Uterus (tissue), 2 donors: ENCODE results near the gene LOX.

ENCODE experiments used
- CTCF ChIP-seq, 4 experiments: fragments of 200-600 bp in 2 of 4; fragments of 450-650 bp in 2 of 4; sonication (generic) in 2 of 4; IDR thresholded peaks; one replicate each; pipeline ENCODE4 v1.5.1; 2016 to 2019; ENCODE audit warnings: antibody characterized with exemption in 4 of 4, mild to moderate bottlenecking in 2 of 4, moderate library complexity in 1 of 4
- POLR2A ChIP-seq, 2 donors: fragments of 450-650 bp; IDR thresholded peaks; one replicate each; pipeline ENCODE4 v1.6.1; 2016; ENCODE audit warnings: antibody characterized with exemption in 2 of 2, mild to moderate bottlenecking in 1 of 2, moderate library complexity in 1 of 2

DNA sequence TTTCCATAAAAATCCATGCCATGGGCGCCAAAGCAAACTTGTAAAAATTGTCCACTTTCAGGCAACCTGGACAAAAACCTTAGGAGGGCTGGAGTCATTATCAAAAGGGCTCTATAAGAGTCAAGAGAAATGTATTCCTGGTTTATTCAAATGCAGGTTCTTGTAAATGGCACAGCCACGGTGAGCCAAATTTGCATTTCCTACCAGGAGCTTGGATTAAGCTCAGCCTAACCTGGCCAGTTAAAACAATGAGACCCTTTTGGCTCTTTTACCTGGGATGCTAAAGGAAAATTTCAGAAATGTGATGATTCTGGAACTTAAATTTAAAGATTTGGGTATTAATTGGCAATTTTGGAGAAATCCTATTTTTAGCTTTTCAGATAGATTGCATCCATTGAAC is 42.4 kb upstream of the LOX start:
- TF ChIP-seq CTCF (IDR thresholded peaks at IDR 0.05) (no peak), POLR2A (IDR thresholded peaks at IDR 0.05) (no peak)
